ENCODE results near the gene MIS18BP1. TPM values are rescaled to one million over a fixed set of nuclear protein-coding genes. Genes with fewer than 3 reads are reported as not detected.
A peak's percentile ranks its signal among the peaks of the same experiment; 100 is the strongest.
"Not testable (repeated sequence)": the region's sequence is repeated elsewhere in the genome, so short reads cannot be mapped to it uniquely, and the experiment has no call there.

MIS18BP1 gene
- 26.4 and 37.9 TPM in 2 replicates for total RNA-seq

GRCh38 chr14:45253070-45253753 lies at the start of gene MIS18BP1:
Gene MIS18BP1 (minus strand): TSS chr14:45253202. CDS start chr14:45247286, 5,916 bp downstream.
- peak; percentile 89 for DNase-seq (ENCODE audit: low read depth, low spot score)

- no peak for DNase-seq (ENCODE audit: low read depth, low spot score)
These were observed 45.6 kb upstream of the MIS18BP1 start for GRCh38 chr14:45298423-45299117.

GRCh38 chr14:45294796-45295195 lies 41.8 kb upstream of the MIS18BP1 start:
- DNase-seq (ENCODE audit: low read depth, low spot score): not testable (repeated sequence)

- no peak for DNase-seq (ENCODE audit: low read depth, low spot score)
These were observed 37.5 kb upstream of the MIS18BP1 start for GRCh38 chr14:45290547-45290946.

- DNase-seq (ENCODE audit: low read depth, low spot score): no peak
These were observed 34.6 kb upstream of the MIS18BP1 start for GRCh38 chr14:45287610-45288009.

GRCh38 chr14:45284802-45285201 lies 31.8 kb upstream of the MIS18BP1 start:
- no peak for DNase-seq (ENCODE audit: low read depth, low spot score)

- DNase-seq (ENCODE audit: low read depth, low spot score): not testable (repeated sequence)
These were observed 28.9 kb upstream of the MIS18BP1 start for GRCh38 chr14:45281731-45282400.

GRCh38 chr14:45271858-45272537 lies 19.0 kb upstream of the MIS18BP1 start:
- DNase-seq (ENCODE audit: low read depth, low spot score): no peak

GRCh38 chr14:45270031-45270430 lies 17.0 kb upstream of the MIS18BP1 start:
- no peak for DNase-seq (ENCODE audit: low read depth, low spot score)

- no peak for DNase-seq (ENCODE audit: low read depth, low spot score)
These were observed 14.1 kb upstream of the MIS18BP1 start for GRCh38 chr14:45267071-45267470.

- DNase-seq (ENCODE audit: low read depth, low spot score): no peak
These were observed 9.6 kb upstream of the MIS18BP1 start for GRCh38 chr14:45262637-45263036.

GRCh38 chr14:45261209-45261608 lies 8.2 kb upstream of the MIS18BP1 start:
- DNase-seq (ENCODE audit: low read depth, low spot score): no peak

GRCh38 chr14:45258805-45259204 lies 5.8 kb upstream of the MIS18BP1 start:
- DNase-seq (ENCODE audit: low read depth, low spot score): no peak

- no peak for DNase-seq (ENCODE audit: low read depth, low spot score)
These were observed 5.1 kb upstream of the MIS18BP1 start for GRCh38 chr14:45258073-45258472.

GRCh38 chr14:45254771-45255170 lies 1.8 kb upstream of the MIS18BP1 start:
- DNase-seq (ENCODE audit: low read depth, low spot score): no peak

GRCh38 chr14:45253754-45254310 lies 830 bp upstream of the MIS18BP1 start:
- DNase-seq (ENCODE audit: low read depth, low spot score): no peak

- DNase-seq (ENCODE audit: low read depth, low spot score): no peak
These were observed 484 bp downstream of the MIS18BP1 start for GRCh38 chr14:45252366-45253069.

GRCh38 chr14:45251912-45252311 lies 1.1 kb downstream of the MIS18BP1 start:
- DNase-seq (ENCODE audit: low read depth, low spot score): no peak

GRCh38 chr14:45249856-45250575 lies 3.0 kb downstream of the MIS18BP1 start:
- DNase-seq (ENCODE audit: low read depth, low spot score): peak; percentile 56

GRCh38 chr14:45247427-45247826 lies 5.6 kb downstream of the MIS18BP1 start:
- no peak for DNase-seq (ENCODE audit: low read depth, low spot score)
